Fibroblast of peridontal ligament (primary cell): Measurements from ENCODE around the gene KRTAP4-7.
"Not testable (repeated sequence)": the region's sequence is repeated elsewhere in the genome, so short reads cannot be mapped to it uniquely, and the experiment has no call there.

Experiments used
- DNase-seq: peaks from one replicate; pipeline ENCODE4 v3.0.0-alpha.2; 2010; ENCODE audit errors: extremely low read depth

Gene KRTAP4-7

GRCh38 chr17:41108728-41109386 lies 24.9 kb downstream of the KRTAP4-7 start:
- DNase-seq, result not testable (repeated sequence)

- no peak for DNase-seq
Observed at GRCh38 chr17:41111151-41111885, 27.4 kb downstream of the KRTAP4-7 start.

- DNase-seq, result no peak
Observed at GRCh38 chr17:41116297-41116696, 32.3 kb downstream of the KRTAP4-7 start.

- DNase-seq, result not testable (repeated sequence)
Observed at GRCh38 chr17:41117846-41118386, 34.0 kb downstream of the KRTAP4-7 start, which contains the start of gene KRTAP4-11. Gene KRTAP4-11 (minus strand): TSS chr17:41118373. CDS start chr17:41118315, 58 bp downstream.

GRCh38 chr17:41118721-41119120 lies 34.8 kb downstream of the KRTAP4-7 start:
- DNase-seq, result no peak

- DNase-seq, result not testable (repeated sequence)
Observed at GRCh38 chr17:41119696-41120690, 36.0 kb downstream of the KRTAP4-7 start.

GRCh38 chr17:41121742-41122141 lies 37.8 kb downstream of the KRTAP4-7 start:
- no peak for DNase-seq

- DNase-seq, result not testable (repeated sequence)
Observed at GRCh38 chr17:41123292-41123990, 39.5 kb downstream of the KRTAP4-7 start.

- not testable (repeated sequence) for DNase-seq
Observed at GRCh38 chr17:41123991-41124371, 40.0 kb downstream of the KRTAP4-7 start, which contains the start of gene KRTAP4-12. Gene KRTAP4-12 (minus strand): TSS chr17:41124182. CDS start chr17:41124122, 60 bp downstream.

GRCh38 chr17:41125064-41125463 lies 41.1 kb downstream of the KRTAP4-7 start:
- no peak for DNase-seq

- no peak for DNase-seq
Observed at GRCh38 chr17:41126412-41126811, 42.5 kb downstream of the KRTAP4-7 start.

- DNase-seq, result no peak
Observed at GRCh38 chr17:41127371-41127770, 43.4 kb downstream of the KRTAP4-7 start.

GRCh38 chr17:41131979-41132378 lies 48.0 kb downstream of the KRTAP4-7 start:
- no peak for DNase-seq

- no peak for DNase-seq
Observed at GRCh38 chr17:41133880-41134735, 50.2 kb downstream of the KRTAP4-7 start.
